Measurements from ENCODE around the gene CROCC2. TPM values are rescaled to one million over a fixed set of nuclear protein-coding genes. Genes with fewer than 3 reads are reported as not detected.
A peak's percentile ranks its signal among the peaks of the same experiment; 100 is the strongest.

The CROCC2 gene
- total RNA-seq, 2 donors from 2014 or later, result not detected

DNA sequence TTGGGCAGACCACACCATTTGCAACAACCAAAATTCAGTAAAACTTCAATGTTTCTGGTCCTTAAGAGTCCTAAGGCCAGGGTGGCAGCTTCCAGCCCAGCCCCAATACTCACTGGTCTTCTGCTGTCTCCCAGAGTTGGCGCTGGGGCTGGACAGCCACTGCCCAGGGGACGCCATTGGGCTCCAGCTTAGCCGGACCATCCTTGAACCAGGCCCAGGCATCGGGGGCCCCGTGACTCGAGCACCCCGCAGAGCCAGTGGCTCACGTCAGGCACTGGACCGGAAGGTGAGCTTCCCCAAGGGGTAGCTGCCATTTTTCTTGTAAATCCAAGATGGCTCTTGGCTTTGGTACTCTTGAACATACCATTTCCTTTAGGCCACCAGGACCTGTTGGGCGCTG lies 114.1 kb downstream of the CROCC2 start:
- Mint-ChIP-seq H3K36me3 (peaks cover under 1% of the 10 kb centered on the region), H3K4me1 (ENCODE audit: low read depth in 2 of 2) (no peaks in the 10 kb centered on the region), H3K27me3 (peaks cover under 1 to 2% of the 10 kb centered on the region in 2 donors), H3K4me3 (no peak overlapping the region), H3K27ac (no peak overlapping the region), H3K9me3 (no peaks in the 10 kb centered on the region)
- peak in 1 of 2 donors; percentile 43 for ATAC-seq
- DNase-seq (ENCODE audit: low spot score), result no peak

DNA sequence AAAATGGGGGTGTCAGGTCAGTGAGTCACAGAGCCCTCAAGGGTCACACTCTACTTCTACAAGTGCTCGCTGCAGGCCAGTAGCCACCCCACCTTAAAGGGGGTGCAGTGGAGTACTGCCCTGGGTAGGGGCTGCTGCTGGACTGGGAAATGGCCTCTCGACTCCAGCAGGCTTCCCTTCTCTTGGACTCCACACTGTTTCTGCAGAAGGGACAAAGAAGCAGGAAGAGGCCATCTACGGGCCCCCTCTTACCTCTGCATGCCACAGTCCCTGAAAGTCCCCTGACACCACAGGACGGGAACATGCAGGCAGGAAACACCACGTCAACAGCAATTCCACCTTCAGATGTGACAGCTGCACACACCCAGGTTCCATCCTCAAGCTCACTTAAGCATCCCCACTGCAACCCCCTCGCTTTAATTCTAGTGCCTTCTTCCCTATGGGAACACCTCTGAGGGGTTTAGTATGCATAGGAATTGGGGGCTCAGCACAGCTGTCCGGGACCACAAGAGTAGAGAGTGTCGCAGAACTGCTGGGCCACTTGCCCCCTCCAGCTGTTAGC lies 114.6 kb downstream of the CROCC2 start:
- Mint-ChIP-seq H3K36me3 (peaks cover 6% of the 10 kb centered on the region), H3K27ac (no peak overlapping the region), H3K9me3 (peaks cover 4% of the 10 kb centered on the region), H3K4me3 (no peak overlapping the region), H3K4me1 (ENCODE audit: low read depth in 2 of 2) (no peaks in the 10 kb centered on the region), H3K27me3 (peaks cover 2 to 5% of the 10 kb centered on the region in 2 donors)
- DNase-seq (ENCODE audit: low spot score) (no peak), ATAC-seq (peak in 1 of 2 donors; percentile 41)

DNA sequence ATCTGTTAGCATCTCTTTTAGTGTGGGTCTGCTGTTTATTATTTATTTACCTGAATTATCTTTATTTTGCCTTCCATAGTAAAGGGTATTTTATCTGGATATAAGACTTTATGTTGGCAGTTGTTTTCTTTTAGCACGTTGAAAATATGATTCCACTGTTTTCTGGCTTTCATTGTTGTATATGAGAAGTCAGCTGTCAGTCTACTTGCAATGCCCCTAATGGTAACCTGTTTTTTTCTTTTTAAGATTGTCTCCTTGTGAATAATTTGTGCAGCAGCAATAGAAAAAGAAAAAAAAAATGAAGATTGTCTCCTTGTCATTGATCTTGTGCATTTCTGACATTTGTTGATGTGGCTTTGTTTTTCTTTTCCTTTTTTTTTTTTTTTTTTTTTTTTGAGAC lies 119.5 kb downstream of the CROCC2 start:
- ATAC-seq (no peak), DNase-seq (ENCODE audit: low spot score) (no peak)
- Mint-ChIP-seq H3K27me3 (peaks cover 4 to 6% of the 10 kb centered on the region in 2 donors), H3K4me1 (ENCODE audit: low read depth in 2 of 2) (no peaks in the 10 kb centered on the region), H3K4me3 (no peak overlapping the region), H3K9me3 (peaks cover 4% of the 10 kb centered on the region), H3K27ac (no peak overlapping the region), H3K36me3 (peaks cover 17% of the 10 kb centered on the region)

DNA sequence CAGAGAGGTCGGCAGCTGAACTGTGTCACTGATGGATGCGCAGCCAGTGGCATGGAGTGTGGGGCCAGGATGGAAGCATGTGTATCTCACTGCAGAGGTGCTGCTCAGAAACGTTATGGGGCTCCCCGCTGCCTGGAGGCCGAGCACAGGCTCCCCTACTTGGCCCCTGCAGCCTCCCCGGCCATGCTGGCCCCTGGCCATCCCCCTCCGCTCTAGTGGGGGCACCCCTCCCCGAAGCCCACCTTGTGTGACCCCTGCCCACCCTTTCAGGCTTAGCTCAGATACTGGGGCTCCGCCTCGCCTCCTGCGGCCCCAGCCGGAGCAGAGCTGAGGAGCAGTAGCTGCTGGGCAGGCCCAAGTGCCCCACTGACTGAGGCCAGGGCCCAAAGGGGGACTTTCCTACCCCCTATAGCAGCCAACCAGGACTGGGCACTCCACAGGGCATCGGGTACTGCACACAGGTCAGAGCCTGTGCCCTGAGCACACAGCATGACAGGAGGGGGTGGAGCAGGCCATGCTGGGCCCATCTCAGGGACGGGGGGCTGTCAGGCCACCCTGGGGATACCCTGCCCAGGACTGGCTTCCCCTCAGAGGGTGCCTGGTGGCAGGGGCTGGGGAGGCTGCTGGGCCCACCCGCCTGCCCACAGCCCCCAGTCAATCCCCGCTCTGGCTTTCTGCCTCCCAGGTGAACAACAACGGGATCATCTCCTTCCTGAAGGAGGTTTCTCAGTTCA lies 123.6 kb downstream of the CROCC2 start:
- no peak for DNase-seq (ENCODE audit: low spot score)
- no peaks in the 10 kb centered on the region for H3K4me1 Mint-ChIP-seq (ENCODE audit: low read depth in 2 of 2)
- no peak overlapping the region for H3K4me3 Mint-ChIP-seq
- H3K27me3 Mint-ChIP-seq, result peaks cover 2 to 6% of the 10 kb centered on the region in 2 donors
- no peak overlapping the region for H3K27ac Mint-ChIP-seq
- peaks cover 17% of the 10 kb centered on the region for H3K36me3 Mint-ChIP-seq
- H3K9me3 Mint-ChIP-seq, result peaks cover 4% of the 10 kb centered on the region
- peak; percentile 34 to 42 for ATAC-seq

DNA sequence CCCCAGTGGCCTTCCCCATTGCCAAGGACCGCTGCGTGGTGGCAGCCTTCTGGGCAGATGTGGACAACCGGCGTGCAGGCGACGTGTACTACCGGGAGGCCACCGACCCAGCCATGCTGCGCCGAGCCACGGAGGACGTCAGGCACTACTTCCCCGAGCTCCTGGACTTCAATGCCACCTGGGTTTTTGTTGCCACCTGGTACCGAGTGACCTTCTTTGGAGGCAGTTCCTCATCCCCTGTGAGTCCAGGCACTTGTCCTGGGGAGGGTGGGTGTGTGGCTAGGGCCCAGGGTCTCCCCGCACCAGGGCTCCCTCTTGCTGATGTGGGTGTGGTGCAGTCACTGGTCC lies 124.2 kb downstream of the CROCC2 start:
- Mint-ChIP-seq H3K36me3 (peaks cover 16% of the 10 kb centered on the region), H3K4me1 (ENCODE audit: low read depth in 2 of 2) (no peaks in the 10 kb centered on the region), H3K27me3 (peaks cover 2 to 5% of the 10 kb centered on the region in 2 donors), H3K27ac (no peak overlapping the region), H3K4me3 (no peak overlapping the region), H3K9me3 (peaks cover 4% of the 10 kb centered on the region)
- DNase-seq (ENCODE audit: low spot score), result no peak
- no peak for ATAC-seq

DNA sequence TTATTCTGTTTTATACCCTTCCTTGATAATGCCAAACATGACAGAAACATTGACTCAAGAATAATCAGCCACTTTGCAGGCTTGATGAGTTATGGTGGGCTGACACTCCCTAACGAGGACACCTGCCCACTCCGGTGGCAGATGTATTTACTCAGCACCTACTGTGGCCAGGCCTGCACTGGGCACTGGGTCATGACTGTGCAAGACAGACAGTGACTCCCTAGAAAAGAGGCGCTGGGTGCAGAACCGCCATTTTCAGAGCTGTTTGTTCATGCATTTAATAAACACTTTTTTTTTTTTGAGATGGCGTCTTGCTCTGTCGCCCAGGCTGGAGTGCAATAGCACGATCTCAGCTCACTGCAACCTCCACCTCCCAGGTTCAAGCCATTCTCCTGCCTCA lies 124.7 kb downstream of the CROCC2 start:
- Mint-ChIP-seq H3K4me3 (no peak overlapping the region), H3K27me3 (peaks cover 0 to 2% of the 10 kb centered on the region in 2 donors), H3K36me3 (peaks cover 11% of the 10 kb centered on the region), H3K4me1 (ENCODE audit: low read depth in 2 of 2) (no peaks in the 10 kb centered on the region), H3K9me3 (no peaks in the 10 kb centered on the region), H3K27ac (no peak overlapping the region)
- DNase-seq (ENCODE audit: low spot score) (no peak), ATAC-seq (no peak)

DNA sequence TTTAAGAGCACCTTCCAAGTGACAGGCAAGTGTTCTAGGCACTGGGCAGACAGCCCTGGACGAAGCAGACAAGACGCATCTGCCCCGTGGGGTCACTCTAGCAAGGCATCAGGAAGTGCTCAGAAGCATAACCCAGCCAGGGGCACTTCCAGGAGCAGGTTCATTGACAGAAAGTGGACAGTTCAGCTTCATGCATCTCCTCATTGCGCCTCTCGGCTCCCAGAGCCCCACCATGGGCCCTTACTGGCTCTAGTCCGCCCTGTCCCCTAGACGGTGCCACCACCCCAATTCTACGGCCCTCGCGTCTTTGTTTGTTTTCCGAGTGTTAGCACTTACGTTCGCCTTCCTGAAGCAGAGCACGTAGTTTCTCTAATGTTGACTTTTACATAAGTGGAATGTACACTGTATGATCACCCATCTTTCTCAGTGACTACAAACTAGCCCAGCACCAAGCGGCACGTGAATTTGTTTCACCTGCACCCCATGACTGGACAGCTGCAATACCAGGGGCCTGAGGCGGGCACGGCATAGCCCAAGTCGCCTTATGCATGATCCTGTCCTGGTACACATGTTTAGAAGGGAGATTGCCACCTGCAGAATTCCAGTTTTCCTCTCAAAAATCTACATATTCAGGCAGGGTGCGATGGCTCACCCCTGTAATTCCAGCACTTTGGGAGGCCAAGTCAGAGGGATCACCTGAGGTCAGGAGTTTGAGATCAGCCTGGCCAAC lies 125.5 kb downstream of the CROCC2 start:
- DNase-seq (ENCODE audit: low spot score) (no peak), ATAC-seq (no peak)
- no peak overlapping the region for H3K4me3 Mint-ChIP-seq
- H3K4me1 Mint-ChIP-seq (ENCODE audit: low read depth in 2 of 2), result no peaks in the 10 kb centered on the region
- H3K27me3 Mint-ChIP-seq, result no peaks in the 10 kb centered on the region
- no peak overlapping the region for H3K27ac Mint-ChIP-seq
- H3K9me3 Mint-ChIP-seq, result no peaks in the 10 kb centered on the region
- peaks cover 5% of the 10 kb centered on the region for H3K36me3 Mint-ChIP-seq

DNA sequence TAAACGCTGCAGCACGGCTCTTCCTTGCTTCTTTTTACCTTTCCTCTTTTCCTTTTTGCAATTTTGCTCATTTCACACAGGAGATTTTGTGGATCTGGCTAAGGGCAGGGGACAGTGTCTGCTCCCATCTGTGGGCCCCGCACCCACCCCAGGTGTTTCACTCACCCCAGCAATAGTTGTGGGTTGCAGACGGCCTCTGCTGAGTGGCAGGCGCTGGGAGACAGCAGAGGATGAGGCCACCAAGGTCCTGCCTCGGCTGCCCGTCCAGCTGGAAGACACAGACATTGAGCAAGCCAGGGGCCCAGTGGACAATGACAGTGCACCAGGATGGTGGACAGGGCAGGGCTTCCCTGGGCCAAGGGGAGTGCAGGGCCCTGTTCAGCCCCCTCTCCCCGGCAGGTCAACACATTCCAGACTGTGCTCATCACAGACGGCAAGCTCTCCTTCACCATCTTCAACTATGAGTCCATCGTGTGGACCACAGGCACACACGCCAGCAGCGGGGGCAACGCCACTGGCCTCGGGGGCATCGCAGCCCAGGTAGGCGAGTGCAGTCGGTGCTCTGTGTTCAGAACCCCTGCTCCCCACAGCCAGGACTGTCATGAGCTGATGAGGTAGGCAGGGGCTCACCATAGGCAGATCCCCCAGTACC lies 127.3 kb downstream of the CROCC2 start:
- Mint-ChIP-seq H3K4me1 (ENCODE audit: low read depth in 2 of 2) (no peaks in the 10 kb centered on the region), H3K36me3 (no peaks in the 10 kb centered on the region), H3K4me3 (no peak overlapping the region), H3K9me3 (no peaks in the 10 kb centered on the region), H3K27ac (no peak overlapping the region), H3K27me3 (peaks cover 0 to 2% of the 10 kb centered on the region in 2 donors)
- ATAC-seq (no peak), DNase-seq (ENCODE audit: low spot score) (no peak)

DNA sequence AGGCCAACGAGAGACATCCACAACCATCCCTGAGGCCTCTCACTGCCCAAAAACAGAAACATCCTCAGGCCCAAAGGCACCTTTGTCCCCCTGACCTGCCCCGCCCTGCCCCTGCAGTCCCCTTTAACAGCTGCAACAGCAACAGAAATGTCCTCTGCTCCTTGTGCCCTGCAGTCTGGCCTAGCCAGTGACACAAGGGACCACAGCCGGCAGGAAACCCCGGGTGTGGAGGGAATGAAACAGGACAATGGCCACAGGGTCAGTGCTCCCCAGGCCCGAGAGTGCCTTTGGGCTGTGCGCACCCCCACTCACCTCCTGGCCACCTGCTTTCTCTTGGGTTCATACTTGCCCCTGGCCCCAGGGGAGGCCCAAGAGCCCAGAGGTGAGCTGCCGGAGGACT lies 127.9 kb downstream of the CROCC2 start:
- ATAC-seq (no peak), DNase-seq (ENCODE audit: low spot score) (no peak)
- Mint-ChIP-seq H3K36me3 (no peaks in the 10 kb centered on the region), H3K4me1 (ENCODE audit: low read depth in 2 of 2) (no peaks in the 10 kb centered on the region), H3K4me3 (no peak overlapping the region), H3K27ac (no peak overlapping the region), H3K27me3 (peaks cover 0 to 2% of the 10 kb centered on the region in 2 donors), H3K9me3 (no peaks in the 10 kb centered on the region)

DNA sequence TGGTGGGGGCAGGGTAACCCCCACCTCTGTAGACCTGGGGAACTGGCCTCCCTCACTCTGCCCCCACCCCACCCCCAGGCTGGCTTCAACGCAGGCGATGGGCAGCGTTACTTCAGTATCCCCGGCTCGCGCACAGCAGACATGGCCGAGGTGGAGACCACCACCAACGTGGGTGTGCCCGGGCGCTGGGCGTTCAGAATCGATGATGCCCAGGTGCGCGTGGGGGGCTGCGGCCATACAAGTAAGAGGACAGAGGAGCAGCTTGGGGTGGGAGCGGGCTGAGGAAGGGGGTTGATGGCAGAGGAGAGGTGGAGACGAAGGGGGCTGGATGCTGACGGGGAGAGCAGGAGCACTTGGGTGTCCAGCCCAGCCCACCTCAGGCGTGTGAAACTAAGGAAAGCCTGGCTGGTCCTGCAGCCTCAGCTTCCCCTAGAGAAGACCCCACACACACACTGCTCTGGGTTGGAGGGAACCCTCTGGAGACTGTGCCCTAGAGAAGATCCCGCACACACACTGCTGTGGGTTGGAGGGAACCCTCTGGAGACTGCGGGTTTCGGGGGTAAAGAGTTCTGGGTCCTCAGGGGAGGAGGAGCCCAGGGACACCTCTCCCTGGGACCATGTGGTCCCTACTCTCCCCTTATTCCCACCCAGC lies 128.5 kb downstream of the CROCC2 start:
- no peak for DNase-seq (ENCODE audit: low spot score)
- Mint-ChIP-seq H3K27ac (no peak overlapping the region), H3K4me1 (ENCODE audit: low read depth in 2 of 2) (no peaks in the 10 kb centered on the region), H3K36me3 (no peaks in the 10 kb centered on the region), H3K4me3 (no peak overlapping the region), H3K9me3 (no peaks in the 10 kb centered on the region), H3K27me3 (peaks cover 0 to 2% of the 10 kb centered on the region in 2 donors)
- no peak for ATAC-seq

DNA sequence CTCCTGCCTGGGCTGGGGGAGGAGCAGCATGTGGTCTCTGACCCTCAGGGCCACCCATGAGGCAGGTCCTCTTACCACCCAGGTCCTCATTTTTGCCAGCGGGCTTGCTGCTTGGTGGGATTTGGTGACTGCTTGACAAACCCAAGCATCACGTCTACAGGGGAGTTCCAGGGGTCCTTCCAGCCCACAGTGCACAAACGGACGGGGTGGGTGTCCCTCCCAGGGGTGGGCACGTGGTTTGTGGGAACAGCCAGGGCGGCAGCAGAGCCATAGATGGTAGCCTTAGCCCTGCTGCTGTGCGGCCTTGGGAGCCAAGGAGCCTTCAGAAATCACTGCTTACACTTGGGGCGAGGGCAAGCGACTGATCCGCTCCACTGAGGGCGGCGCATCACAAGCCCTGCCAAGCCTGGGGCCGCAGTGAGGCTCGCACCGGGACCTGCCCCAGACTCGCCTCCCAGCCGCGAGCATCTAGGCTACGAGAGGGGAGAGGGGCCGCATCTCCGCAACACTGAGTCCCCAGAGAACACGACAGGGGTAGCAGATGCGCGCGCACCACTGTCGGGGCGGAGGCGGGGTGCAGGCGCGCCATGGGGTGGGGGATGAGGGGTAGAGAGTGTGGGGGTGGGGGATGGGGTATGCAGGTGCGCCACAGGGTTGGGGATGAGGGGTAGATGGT lies 129.1 kb downstream of the CROCC2 start:
- Mint-ChIP-seq H3K27me3 (peaks cover 0 to 2% of the 10 kb centered on the region in 2 donors), H3K9me3 (no peaks in the 10 kb centered on the region), H3K4me3 (no peak overlapping the region), H3K27ac (no peak overlapping the region), H3K4me1 (ENCODE audit: low read depth in 2 of 2) (no peaks in the 10 kb centered on the region), H3K36me3 (no peaks in the 10 kb centered on the region)
- no peak for ATAC-seq
- no peak for DNase-seq (ENCODE audit: low spot score)

DNA sequence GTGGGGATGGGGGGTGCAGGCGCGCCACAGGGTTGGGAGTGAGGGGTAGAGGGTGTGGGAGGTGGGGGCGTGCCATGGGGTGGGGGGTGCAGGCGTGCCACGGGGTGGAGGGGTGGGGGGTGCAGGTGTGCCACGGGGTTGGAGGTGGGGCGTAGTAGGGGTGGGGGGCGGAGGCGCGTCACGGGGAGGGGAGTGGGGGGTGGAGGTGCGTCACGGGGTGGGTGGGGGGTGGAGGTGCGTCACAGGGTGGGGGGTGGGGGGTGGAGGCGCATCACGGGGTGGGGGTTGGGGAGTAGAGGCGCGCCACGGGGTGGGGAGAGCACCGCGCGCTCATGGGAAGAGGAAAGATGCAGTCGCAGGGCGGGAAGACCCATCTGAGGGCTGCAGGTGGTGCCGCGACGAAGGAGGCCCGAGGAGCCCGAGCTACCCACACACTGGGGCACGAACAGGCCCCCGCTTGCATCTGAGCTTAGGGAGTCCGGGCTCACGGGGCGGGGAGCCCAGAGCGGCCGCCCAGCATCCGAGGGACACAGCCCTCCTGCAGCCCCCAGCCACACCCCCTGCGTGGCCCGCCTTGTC lies 129.8 kb downstream of the CROCC2 start:
- no peaks in the 10 kb centered on the region for H3K4me1 Mint-ChIP-seq (ENCODE audit: low read depth in 2 of 2)
- peaks cover 0 to 2% of the 10 kb centered on the region in 2 donors for H3K27me3 Mint-ChIP-seq
- DNase-seq (ENCODE audit: low spot score) (no peak), ATAC-seq (peak; percentile 18 to 37)
- H3K27ac Mint-ChIP-seq, result no peak overlapping the region
- H3K9me3 Mint-ChIP-seq, result no peaks in the 10 kb centered on the region
- peak overlapping the region; percentile 34 for H3K4me3 Mint-ChIP-seq
- H3K36me3 Mint-ChIP-seq, result no peaks in the 10 kb centered on the region
